Tracheal epithelial cell (primary cell): ENCODE results near the gene FZD1. TPM values are rescaled to one million over a fixed set of nuclear protein-coding genes. Genes with fewer than 3 reads are reported as not detected.

Source experiments
- total RNA-seq: library from RNA; depleted of rRNA; stranded (reverse); fragments of >200 nt; gene quantifications from 2 replicates; pipeline ENCODE4 v1.2.1, GENCODE V29; 2014

FZD1 gene
- 3.6 and 4.1 TPM in 2 replicates for total RNA-seq

DNA sequence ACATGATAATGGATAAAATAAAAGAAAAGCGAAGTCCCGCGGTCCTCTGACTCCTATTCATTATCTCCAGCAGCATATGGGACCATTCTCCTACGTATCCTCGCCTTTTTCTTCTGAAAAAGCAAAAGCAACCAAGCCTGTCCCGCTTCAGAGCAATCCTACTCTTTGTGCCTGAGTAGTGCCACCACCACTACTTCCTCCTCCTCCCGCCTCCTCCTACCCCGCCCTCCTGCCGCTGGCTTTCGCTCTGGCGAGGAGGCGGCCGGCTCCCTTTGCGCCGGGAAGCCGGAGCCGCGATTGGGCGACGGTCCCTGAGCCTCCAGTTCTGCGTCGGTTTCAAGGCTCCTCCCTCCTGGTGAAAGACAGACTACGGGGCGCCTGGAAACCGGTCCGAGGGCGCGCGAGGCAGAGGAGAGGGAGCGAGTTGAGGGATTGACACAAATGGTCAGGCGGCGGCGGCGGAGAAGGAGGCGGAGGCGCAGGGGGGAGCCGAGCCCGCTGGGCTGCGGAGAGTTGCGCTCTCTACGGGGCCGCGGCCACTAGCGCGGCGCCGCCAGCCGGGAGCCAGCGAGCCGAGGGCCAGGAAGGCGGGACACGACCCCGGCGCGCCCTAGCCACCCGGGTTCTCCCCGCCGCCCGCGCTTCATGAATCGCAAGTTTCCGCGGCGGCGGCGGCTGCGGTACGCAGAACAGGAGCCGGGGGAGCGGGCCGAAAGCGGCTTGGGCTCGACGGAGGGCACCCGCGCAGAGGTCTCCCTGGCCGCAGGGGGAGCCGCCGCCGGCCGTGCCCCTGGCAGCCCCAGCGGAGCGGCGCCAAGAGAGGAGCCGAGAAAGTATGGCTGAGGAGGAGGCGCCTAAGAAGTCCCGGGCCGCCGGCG is at the start of gene FZD1:
TSS of gene FZD1 (plus strand) at position 388 of the 878 bp plus-strand sequence. CDS start at position 836, 448 bp downstream.

